Activated naive CD4-positive, alpha-beta T cell treated with anti-CD3 and anti-CD28 coated beads for 36 hours (primary cell): ENCODE results near the gene TMEM147. TPM values are rescaled to one million over a fixed set of nuclear protein-coding genes. Genes with fewer than 3 reads are reported as not detected.

Experiments used
- CTCF ChIA-PET: fragments of 350-600 bp; sonication (Branson Sonifier 250); formaldehyde crosslinking; loops from one replicate; lab custom pipeline; 2021; ENCODE audit warnings: antibody characterized with exemption; lab: Charles Lee
- DNase-seq: peaks from one replicate; pipeline ENCODE4 v3.0.0-alpha.2; 2020
- H3K27ac Mint-ChIP-seq: one replicate; pipeline ENCODE4 v1.8.0; 2021; ENCODE audit warnings: mild to moderate bottlenecking, mixed read lengths
- H3K27me3 Mint-ChIP-seq: one replicate; pipeline ENCODE4 v1.8.0; 2021; ENCODE audit warnings: low read depth, mixed read lengths
- H3K36me3 Mint-ChIP-seq: one replicate; pipeline ENCODE4 v1.8.0; 2021; ENCODE audit warnings: low read depth, mixed read lengths
- H3K4me1 Mint-ChIP-seq: one replicate; pipeline ENCODE4 v1.8.0; 2021; ENCODE audit warnings: low read depth, mixed read lengths
- H3K4me3 Mint-ChIP-seq: one replicate; pipeline ENCODE4 v1.8.0; 2021; ENCODE audit warnings: mild to moderate bottlenecking, moderate library complexity, mixed read lengths
- H3K9me3 Mint-ChIP-seq: one replicate; pipeline ENCODE4 v1.8.0; 2021; ENCODE audit warnings: mixed read lengths
- intact Hi-C: fragments of 100-400 bp; cut with micrococcal nuclease; formaldehyde crosslinking; loops from one replicate; pipeline ENCODE4 v1.15.1; 2023
- total RNA-seq, 2 experiments: library from RNA; stranded (reverse); gene quantifications; one replicate each; pipeline ENCODE4 v1.2.3, GENCODE V29; 2021

Gene TMEM147
- total RNA-seq, 2 experiments from 2014 or later, result 63.1 to 63.4 TPM

- H3K4me1 Mint-ChIP-seq, result peaks cover 12% of the 10 kb centered on the region
- no peaks in the 10 kb centered on the region for H3K36me3 Mint-ChIP-seq
- intact Hi-C loops, result no loop called here
- no peak overlapping the region for H3K4me3 Mint-ChIP-seq
- no peaks in the 10 kb centered on the region for H3K9me3 Mint-ChIP-seq
- peaks cover 32% of the 10 kb centered on the region for H3K27me3 Mint-ChIP-seq
- CTCF ChIA-PET, result no interaction called here
- DNase-seq, result no peak
- H3K27ac Mint-ChIP-seq, result no peak overlapping the region
Observed at GRCh38 chr19:35560271-35560670, 14.8 kb downstream of the TMEM147 start.

- intact Hi-C loops, result no loop called here
- Mint-ChIP-seq H3K4me3 (no peak overlapping the region), H3K27me3 (peaks cover 36% of the 10 kb centered on the region), H3K4me1 (peaks cover 12% of the 10 kb centered on the region), H3K9me3 (no peaks in the 10 kb centered on the region), H3K36me3 (no peaks in the 10 kb centered on the region), H3K27ac (no peak overlapping the region)
- DNase-seq, result no peak
- CTCF ChIA-PET, result no interaction called here
Observed at GRCh38 chr19:35560677-35561076, 15.3 kb downstream of the TMEM147 start.

- CTCF ChIA-PET, result no interaction called here
- Mint-ChIP-seq H3K9me3 (no peaks in the 10 kb centered on the region), H3K36me3 (no peaks in the 10 kb centered on the region), H3K4me1 (peaks cover 12% of the 10 kb centered on the region), H3K27ac (no peak overlapping the region), H3K27me3 (peaks cover 36% of the 10 kb centered on the region), H3K4me3 (no peak overlapping the region)
- intact Hi-C loops, result no loop called here
- DNase-seq, result no peak
Observed at GRCh38 chr19:35561436-35561835, 16.0 kb downstream of the TMEM147 start.

GRCh38 chr19:35562336-35562735 lies 16.9 kb downstream of the TMEM147 start:
- CTCF ChIA-PET, result no interaction called here
- Mint-ChIP-seq H3K4me1 (peaks cover 9% of the 10 kb centered on the region), H3K9me3 (no peaks in the 10 kb centered on the region), H3K27ac (no peak overlapping the region), H3K36me3 (no peaks in the 10 kb centered on the region), H3K4me3 (no peak overlapping the region), H3K27me3 (peaks cover 35% of the 10 kb centered on the region)
- DNase-seq, result no peak
- intact Hi-C loops, result no loop called here

GRCh38 chr19:35562776-35563175 lies 17.4 kb downstream of the TMEM147 start:
- Mint-ChIP-seq H3K36me3 (no peaks in the 10 kb centered on the region), H3K4me1 (peaks cover 8% of the 10 kb centered on the region), H3K9me3 (no peaks in the 10 kb centered on the region), H3K4me3 (no peak overlapping the region), H3K27me3 (peaks cover 35% of the 10 kb centered on the region), H3K27ac (no peak overlapping the region)
- CTCF ChIA-PET, result interaction anchor here (0.8 kb wide), 1 partner anchor 13 kb away, joined by 3 read pairs; no protein-coding TSS in a partner anchor
- no peak for DNase-seq
- intact Hi-C loops, result no loop called here

- no peak for DNase-seq
- Mint-ChIP-seq H3K27me3 (peaks cover 35% of the 10 kb centered on the region), H3K4me3 (no peak within 1 kb of the TSS), H3K4me1 (peaks cover 7% of the 10 kb centered on the region), H3K27ac (no peak within 1 kb of the TSS), H3K9me3 (no peaks in the 10 kb centered on the region), H3K36me3 (no peaks in the 10 kb centered on the region)
- intact Hi-C loops, result no loop called here
- CTCF ChIA-PET, result interaction anchor here (0.6 to 0.8 kb wide), 2 partner anchors 14 to 129 kb away, joined by 3 read pairs; no protein-coding TSS in a partner anchor
Observed at GRCh38 chr19:35563207-35563829, 17.9 kb downstream of the TMEM147 start, which contains the start of gene ATP4A. Gene ATP4A, minus strand, starts transcription at chr19:35563658. Its CDS starts 29 bp downstream, at chr19:35563629.

GRCh38 chr19:35565016-35565856 lies 19.8 kb downstream of the TMEM147 start:
- Mint-ChIP-seq H3K27me3 (peaks cover 23% of the 10 kb centered on the region), H3K9me3 (no peaks in the 10 kb centered on the region), H3K36me3 (no peaks in the 10 kb centered on the region), H3K27ac (no peak overlapping the region), H3K4me3 (no peak overlapping the region), H3K4me1 (no peaks in the 10 kb centered on the region)
- CTCF ChIA-PET, result no interaction called here
- intact Hi-C loops, result no loop called here
- no peak for DNase-seq

- H3K27ac Mint-ChIP-seq, result no peak overlapping the region
- H3K36me3 Mint-ChIP-seq, result no peaks in the 10 kb centered on the region
- CTCF ChIA-PET, result no interaction called here
- no peak overlapping the region for H3K4me3 Mint-ChIP-seq
- H3K27me3 Mint-ChIP-seq, result peaks cover 19% of the 10 kb centered on the region
- no peaks in the 10 kb centered on the region for H3K9me3 Mint-ChIP-seq
- no peak for DNase-seq
- no peaks in the 10 kb centered on the region for H3K4me1 Mint-ChIP-seq
- intact Hi-C loops, result no loop called here
Observed at GRCh38 chr19:35566738-35567137, 21.3 kb downstream of the TMEM147 start.

- Mint-ChIP-seq H3K36me3 (no peaks in the 10 kb centered on the region), H3K27ac (no peak overlapping the region), H3K4me3 (no peak overlapping the region), H3K27me3 (peaks cover 15% of the 10 kb centered on the region), H3K9me3 (peaks cover 2% of the 10 kb centered on the region), H3K4me1 (no peaks in the 10 kb centered on the region)
- CTCF ChIA-PET, result no interaction called here
- intact Hi-C loops, result no loop called here
- no peak for DNase-seq
Observed at GRCh38 chr19:35569281-35569781, 23.9 kb downstream of the TMEM147 start.

GRCh38 chr19:35571406-35571965 lies 26.1 kb downstream of the TMEM147 start:
- no peak overlapping the region for H3K4me3 Mint-ChIP-seq

GRCh38 chr19:35577918-35578317 lies 32.5 kb downstream of the TMEM147 start:
- H3K9me3 Mint-ChIP-seq, result peaks cover 29% of the 10 kb centered on the region
- no peak overlapping the region for H3K27ac Mint-ChIP-seq
- CTCF ChIA-PET, result interaction anchor here (1.4 kb wide), 1 partner anchor 225 kb away, joined by 3 read pairs; no protein-coding TSS in a partner anchor
- H3K4me3 Mint-ChIP-seq, result no peak overlapping the region
- no peak for DNase-seq
- intact Hi-C loops, result no loop called here
- peaks cover 2% of the 10 kb centered on the region for H3K36me3 Mint-ChIP-seq
- H3K4me1 Mint-ChIP-seq, result no peaks in the 10 kb centered on the region
- H3K27me3 Mint-ChIP-seq, result peaks cover 4% of the 10 kb centered on the region

More at GRCh38 chr19:35571406-35571965, 26.1 kb downstream of the TMEM147 start:
- intact Hi-C loops, result no loop called here
- Mint-ChIP-seq H3K9me3 (peaks cover 18% of the 10 kb centered on the region), H3K36me3 (peaks cover 2% of the 10 kb centered on the region), H3K4me1 (no peaks in the 10 kb centered on the region), H3K27me3 (peaks cover 9% of the 10 kb centered on the region), H3K27ac (no peak overlapping the region)
- DNase-seq, result no peak
- CTCF ChIA-PET, result no interaction called here

GRCh38 chr19:35578707-35579106 lies 33.3 kb downstream of the TMEM147 start:
- Mint-ChIP-seq H3K4me3 (no peak overlapping the region), H3K27me3 (peaks cover 5% of the 10 kb centered on the region), H3K36me3 (peaks cover 2% of the 10 kb centered on the region), H3K9me3 (peaks cover 29% of the 10 kb centered on the region), H3K4me1 (no peaks in the 10 kb centered on the region), H3K27ac (no peak overlapping the region)
- intact Hi-C loops, result no loop called here
- DNase-seq, result no peak
- CTCF ChIA-PET, result interaction anchor here (1.4 to 3.2 kb wide), 2 partner anchors 30 to 226 kb away, joined by 3 to 12 read pairs; no protein-coding TSS in a partner anchor
